GM11168 (cell line): Measurements from ENCODE around the gene SLC6A18.

ENCODE experiments used
- in situ Hi-C: fragments of 300-500 bp; cut with MboI; formaldehyde crosslinking; loops from one replicate; pipeline ENCODE4 v1.12.0; 2022; ENCODE audit warnings: low sequenced_read_pairs; ENCODE audit not compliant: unreplicated experiment

The SLC6A18 gene

DNA sequence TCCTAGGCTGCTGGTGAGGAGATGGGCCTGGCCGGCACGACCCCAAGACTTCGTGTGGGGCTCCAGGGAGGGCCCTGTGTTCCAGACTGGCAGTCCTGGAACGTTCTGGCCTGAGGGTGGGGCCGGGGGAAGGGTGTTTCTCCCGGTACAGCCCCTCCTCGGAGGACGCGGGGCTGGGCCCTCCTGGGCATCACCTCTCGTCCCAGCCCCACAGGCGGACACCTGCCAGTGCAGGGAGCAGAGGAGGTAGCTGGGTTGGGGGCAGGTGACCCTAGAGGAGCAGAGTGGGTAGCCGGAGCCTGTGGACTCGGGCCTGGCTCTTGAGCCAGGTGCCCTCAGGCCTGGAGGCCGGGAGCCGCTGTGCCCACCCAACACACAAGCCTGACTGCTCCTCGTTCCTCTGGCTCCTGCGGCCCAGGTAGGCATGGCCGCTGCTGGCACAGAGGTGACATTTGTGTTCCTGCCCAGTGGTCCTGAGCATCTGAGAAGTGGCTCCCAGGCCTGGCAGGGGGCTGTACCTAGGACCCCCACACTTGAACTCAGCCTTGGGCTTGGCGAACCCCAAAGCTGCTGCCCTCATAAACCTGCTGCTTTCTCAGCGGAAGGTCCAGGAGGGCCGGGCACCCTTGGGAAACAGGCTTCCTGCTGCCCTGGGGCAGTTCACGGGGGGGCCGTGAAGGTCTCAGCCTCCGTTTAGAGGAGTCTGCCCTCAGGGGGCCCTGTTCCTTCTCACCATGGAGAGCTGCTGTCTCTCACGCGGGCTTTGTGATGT lies 23.0 kb upstream of the SLC6A18 start:
- in situ Hi-C loops, result no loop called here

DNA sequence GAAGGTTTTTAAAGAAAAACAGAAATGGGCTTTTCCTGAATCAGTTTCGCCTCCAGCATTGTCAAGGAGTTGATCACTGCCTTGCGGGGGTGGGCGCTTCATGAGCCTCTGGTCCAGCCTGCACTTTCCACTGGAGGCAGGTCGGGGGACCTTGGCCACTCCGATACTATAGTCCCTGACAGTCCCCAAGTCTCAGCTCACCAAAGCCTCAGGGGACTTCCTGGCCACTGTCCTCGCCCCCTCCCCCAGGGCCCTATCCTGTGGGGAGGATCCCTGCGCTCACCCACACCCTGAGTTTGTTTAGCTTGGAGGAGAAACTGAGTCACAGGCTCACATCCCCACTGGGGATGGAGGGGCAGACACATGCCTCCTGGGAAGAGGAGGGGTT lies 22.4 kb upstream of the SLC6A18 start:
- in situ Hi-C loops, result no loop called here

DNA sequence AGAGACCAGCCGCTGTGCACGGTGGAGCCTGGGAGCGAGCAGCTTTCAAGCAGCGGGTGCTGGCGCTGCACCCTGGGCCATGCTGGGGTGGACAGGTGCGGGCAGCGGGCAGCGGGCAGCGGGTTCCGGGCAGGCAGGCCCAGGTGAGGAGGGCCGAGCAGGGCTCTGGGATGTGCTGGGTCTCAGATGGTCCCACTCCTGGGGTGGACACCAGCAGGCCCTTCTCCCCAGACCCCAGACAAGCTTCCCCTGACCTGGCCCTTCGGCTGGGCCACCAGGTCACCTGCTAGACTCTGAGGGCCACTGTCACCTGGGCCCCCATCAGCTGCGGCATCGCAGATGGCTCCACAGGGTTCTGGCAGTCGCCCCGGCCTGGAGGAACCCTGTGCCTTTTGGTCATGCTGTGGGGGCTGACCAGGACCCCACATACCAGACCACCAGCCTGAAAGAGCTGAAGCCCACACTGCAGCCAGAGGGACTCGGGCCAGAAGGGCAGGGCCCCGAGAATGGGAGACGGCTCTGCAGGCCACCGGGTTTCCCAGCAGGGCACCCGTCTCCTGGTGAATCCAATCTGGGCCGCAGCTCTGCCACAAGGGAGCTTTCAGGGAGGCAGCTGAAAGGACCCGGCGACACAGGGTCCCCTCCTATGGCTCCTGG lies 21.7 kb upstream of the SLC6A18 start:
- in situ Hi-C loops, result no loop called here

DNA sequence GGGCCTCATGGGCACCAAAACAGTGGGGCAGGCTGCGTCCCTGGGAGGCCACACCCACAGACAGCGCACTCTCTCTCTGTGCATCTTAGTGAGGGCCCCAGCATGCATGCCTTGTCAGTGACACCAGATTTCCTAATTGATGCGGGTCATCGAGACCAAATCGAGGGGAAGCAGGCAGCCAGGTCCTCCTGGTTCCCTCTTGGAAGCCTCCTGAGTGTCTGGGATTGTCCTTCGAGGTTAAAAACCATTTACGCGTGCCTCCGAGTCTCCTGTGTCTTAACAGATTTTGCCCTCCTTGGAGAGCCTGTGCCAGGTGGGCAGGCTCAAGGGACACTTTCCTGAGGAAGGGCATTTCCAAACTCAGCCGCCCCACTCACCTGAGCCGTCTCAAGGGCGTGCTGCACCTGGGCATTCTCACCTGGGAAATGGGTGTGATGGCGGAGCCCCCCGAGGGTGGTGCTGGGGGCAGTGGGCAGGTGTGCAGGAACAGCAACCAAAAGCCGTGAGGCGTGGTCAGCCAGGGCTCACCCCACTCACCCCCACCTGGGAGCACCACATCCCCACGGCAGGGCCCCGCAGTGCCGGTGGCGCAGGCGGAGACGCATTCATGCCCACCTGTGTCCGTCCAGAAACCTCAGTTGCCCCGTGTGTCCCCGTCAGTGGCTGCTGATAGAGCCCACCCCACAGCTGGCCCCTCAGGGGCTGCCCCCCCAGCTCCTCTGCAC lies 21.1 kb upstream of the SLC6A18 start:
- in situ Hi-C loops, result no loop called here

DNA sequence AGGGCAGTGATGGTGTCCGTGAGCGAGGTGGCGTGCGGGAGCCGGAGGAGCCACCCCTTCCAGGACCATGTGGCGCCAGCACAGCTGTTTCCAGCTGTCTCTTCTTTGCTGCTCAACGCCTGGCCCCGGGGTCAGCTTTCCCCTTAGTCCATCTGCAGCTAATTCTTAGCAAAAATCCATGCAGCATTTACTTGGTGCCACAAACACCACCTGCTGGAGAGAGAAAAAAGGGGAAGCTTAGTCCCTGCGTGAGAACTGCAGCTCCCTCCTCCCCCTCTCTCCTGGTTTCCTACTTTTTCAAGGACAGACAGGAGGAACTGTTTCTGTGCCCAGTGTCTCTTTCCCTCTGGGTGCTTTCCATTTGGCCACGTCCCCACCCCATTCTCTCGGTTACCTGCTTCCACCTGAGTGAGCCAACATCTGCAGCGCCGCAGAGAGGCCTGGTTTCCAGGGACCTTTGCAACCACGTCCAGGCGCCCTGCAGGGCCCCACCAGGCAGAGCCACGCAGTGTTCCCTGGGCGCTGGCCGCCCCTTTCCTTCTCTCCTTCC lies 20.4 kb upstream of the SLC6A18 start:
- in situ Hi-C loops, result no loop called here

DNA sequence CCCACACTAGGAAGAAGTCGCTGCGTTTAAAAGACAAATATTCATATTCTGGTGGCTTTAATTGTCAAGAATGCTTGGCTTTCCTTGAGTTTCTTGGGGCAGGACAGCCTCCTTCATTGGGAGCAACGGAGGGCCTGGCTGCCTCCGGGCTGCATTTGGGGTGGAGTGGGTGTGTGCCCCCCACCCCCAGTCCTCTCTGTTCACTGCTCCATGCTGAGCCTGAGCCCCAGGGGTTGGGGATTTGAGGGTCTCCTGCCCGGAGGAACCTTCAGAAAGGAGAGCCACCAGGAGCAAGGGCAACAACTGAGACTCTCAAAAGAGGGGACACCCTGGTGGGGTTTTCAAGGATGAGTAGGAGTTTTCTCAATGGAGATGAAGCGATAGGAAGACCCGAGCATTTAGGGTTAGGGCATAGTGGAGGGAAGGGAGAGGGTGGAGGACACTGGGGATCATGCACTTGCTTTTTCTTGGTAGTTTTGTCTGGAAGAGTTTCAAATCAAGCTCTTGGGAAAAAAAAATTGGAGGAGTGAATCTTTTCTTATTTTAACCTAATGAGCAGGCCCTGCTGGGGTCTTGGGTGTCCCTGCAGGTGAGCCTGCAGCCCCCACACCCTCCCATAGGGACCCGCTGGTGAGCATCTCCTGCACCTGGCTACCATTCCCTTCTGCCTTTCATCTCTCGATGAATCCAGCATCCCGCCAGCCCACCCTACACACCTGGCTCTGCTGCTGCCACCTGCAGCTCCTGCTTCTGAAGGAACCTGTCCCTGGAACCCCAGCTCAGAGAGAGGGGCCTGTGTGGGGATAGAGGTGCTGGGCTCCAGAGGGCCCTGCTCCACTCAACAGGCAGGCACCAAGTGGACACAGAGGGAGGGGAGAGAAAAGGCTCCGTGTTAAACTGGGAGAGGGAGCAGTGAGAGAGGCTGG lies 19.7 kb upstream of the SLC6A18 start:
- in situ Hi-C loops, result no loop called here

DNA sequence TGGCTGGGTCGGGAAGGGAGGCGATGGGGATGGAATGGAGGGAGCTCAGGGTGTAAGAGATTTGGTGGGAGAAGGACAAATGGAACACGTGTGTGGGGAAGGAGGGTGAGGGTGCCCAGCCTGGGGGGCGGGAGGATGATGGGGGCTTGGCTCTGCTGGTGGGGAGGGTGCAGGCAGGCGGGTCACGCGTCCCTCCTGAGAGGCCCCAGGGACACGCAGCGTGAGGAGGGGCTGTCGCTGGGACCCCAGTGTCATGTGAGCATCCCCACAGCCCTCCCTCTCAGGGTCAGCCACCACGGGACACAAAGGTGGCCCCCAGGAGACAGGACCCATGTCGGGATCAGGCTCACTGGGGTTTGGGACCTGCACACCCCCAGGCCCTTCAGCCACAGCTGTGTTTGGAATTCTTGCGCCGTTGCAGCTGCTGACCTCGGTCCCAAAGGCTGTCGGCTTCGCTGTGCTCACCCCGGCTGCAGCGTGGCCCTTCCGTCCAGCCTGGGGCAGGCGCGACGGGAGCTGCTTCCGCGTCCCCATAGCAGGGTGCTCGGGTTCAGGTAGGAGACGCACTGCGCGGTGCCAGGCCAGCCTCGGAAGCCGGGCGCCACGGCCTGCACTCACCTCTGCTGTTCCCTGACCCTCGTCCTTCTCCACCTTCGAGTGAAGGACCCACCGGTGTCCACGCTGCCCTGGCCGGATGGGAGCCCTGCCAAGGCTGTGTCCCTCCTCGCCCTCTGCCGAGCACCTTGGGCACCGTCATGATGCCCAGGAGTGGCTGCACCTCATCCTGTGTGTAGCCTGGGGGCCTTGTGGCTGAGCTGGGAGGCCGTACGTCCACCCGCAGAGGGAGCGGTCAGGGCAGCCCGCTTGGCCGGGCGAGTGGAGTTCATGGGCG lies 18.4 kb upstream of the SLC6A18 start:
- in situ Hi-C loops, result no loop called here

DNA sequence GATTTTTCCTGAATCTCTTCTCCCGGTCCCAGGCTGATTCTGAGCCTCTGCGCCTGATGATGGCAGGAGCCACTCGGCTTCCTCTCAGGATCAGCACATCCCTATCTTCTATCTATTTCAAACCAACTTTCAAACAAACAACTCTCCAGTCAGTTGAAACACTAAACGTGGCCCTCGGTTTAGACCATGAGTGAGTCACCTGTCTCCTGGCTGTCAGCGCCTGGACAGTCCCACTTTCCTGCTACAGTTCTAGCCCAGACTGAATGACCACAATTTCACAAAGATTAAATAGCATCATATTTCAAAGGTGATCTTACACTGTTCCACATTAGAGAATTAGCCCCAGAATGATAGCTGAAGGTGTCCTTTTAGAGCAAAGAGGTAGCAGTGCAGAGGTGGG lies 17.6 kb upstream of the SLC6A18 start:
- in situ Hi-C loops, result no loop called here

DNA sequence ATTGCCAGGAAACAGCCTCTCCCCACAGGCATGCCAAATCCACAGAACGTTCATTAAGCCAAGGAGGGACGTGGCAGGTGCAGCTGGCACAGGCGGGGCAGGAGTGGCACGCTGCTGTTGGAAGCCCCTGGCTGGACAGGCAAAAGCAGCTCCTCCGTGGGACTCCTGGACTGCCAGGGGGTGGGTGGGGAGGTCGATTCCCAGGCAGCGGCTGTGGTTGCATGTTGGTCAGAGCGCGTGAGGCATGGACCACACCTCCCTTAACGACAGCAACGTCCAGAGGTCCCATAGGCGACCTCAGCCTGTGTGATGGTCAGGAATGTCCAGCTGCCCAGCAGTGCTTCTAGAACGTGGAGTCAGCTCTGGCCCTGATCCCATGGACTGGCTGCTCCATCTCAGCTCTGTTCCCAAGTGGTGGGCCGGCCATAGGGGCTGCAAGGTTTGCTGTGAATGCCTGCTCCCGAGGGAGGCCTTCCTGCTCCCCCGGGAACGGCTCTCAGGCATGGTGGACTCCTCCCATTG lies 16.9 kb upstream of the SLC6A18 start:
- in situ Hi-C loops, result no loop called here

DNA sequence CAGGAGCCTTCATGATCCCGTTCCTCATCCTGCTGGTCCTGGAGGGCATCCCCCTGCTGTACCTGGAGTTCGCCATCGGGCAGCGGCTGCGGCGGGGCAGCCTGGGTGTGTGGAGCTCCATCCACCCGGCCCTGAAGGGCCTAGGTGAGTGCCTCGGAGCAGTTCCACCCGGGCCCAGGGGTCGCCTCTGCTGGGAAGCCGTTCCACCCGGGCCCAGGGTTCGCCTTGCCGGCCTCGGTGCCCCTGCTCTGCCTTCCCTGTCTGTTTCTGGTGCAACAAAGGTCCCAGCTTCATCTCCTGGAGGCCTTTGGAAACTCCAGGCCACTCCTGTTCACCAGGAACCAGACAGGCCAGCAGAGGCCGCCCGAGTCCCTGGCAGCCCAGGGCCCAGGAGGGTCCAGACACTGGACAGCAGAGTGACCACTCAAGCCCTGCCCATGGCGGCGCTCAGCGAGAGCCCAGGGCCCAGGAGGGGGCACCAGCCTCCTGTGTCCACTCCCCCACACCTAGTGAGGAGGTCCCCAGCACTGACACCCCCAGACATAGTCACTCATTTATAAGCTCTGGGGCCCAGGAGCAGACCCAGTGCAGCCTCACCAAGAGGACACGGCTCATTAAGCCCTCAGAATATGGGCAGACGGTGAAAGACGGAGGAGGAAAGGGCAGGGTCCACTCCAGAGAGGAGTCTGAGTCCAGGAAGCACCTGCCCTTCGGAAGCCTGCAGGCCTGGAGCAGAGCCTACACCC lies 16.3 kb upstream of the SLC6A18 start:
- in situ Hi-C loops, result no loop called here

DNA sequence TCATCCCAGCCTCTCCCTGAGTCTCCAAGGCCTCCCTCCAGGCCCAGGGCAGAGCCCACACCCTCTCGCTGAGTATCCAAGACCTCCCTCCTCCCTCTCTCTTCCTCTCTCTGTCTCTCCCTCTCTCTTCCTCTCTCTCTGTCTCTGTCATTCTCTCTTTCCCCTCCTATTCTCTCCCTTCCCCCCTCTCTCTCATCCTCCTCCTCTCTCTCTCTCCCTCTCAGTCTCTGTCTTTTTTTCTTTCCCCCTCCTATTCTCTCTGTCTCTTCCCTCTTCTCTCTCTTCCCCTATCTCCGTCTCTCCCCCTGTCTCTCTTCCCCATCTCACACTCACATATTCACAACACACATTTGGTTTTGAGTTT lies 15.7 kb upstream of the SLC6A18 start:
- in situ Hi-C loops, result no loop called here

DNA sequence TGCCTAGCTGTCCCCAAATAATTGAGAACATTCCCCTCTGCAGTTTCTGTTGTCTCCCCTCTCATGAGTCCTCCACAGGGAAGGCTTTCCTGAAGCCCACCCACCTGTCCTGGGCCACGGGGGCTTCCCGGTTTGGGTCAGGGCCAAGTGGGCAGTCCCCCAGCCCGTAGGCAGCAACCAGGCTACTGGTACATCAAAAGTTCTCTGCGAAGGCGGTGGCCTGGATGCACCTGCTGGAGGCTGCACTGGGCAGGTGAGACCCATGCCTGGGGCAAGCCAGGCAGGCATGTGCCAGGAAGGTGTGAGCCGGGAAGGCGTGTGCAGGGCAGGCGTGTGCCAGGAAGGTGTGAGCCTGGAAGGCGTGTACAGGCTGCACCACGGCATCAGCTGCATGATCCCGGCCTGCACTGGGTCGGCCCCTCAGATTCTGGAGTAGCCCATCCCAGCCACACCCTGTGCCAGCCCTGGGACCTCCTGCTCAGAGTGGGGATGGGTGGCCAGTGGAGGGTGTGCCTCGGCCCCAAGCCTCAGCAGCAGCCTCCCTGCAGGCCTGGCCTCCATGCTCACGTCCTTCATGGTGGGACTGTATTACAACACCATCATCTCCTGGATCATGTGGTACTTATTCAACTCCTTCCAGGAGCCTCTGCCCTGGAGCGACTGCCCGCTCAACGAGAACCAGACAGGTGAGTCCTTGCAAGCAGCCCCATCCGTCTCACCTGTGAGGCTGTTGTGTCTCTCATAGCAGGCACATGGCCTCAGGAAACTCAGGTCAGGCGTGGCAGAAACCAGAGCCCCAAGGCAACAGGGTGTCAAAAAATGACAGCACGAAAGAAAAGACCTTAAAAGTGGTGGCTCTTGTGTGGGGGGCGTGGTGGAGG lies 15.0 kb upstream of the SLC6A18 start:
- in situ Hi-C loops, result no loop called here

DNA sequence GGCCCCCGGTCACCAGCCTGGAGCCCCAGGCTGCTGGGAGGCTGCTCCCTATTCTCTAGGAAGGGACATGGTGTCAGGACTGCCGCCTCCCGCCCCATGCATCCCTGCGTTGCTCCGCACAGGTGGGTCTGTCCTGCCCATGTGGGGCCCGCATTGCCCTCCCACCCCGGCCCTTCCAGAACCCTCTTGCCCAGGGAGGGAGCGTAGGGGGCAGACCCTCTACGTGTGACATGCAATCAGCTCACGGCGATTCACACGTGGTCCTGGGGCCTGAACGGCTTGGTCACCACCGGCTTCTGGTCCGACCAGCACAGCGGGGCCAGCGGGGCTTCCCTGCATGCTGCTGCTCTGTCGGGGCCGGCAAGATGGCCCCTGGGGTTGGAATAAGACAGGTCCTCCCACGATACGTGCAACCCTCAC lies 14.3 kb upstream of the SLC6A18 start:
- in situ Hi-C loops, result no loop called here

DNA sequence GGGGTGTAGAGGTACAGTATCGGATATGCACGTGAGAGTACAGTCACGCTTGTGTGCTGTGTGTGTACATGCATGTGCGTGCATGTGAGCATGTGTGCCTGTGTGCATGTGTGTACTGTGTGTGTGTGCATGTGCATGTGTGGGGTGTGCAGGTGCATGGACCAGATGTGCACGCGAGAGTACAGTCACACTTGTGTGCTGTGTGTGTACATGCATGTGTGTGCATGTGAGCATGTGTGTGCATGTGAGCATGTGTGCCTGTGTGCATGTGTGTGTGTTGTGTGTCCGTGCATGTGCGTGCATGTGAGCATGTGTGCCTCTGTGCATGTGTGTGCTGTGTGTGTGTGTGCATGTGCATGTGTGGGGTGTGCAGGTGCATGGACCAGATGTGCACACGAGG lies 13.5 kb upstream of the SLC6A18 start:
- in situ Hi-C loops, result no loop called here

DNA sequence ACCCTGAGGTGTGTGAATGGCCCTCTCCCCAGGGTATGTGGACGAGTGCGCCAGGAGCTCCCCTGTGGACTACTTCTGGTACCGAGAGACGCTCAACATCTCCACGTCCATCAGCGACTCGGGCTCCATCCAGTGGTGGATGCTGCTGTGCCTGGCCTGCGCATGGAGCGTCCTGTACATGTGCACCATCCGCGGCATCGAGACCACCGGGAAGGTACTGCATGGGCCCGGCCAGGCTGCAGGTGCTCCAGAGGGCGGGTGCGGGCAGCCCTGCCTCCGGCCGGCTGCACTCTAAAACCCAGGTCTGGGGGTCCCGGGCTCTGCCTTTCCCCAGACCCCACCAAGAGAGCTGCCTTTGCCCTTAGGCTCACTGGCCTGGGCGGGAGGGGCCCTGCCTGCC lies 12.9 kb upstream of the SLC6A18 start:
- in situ Hi-C loops, result no loop called here

DNA sequence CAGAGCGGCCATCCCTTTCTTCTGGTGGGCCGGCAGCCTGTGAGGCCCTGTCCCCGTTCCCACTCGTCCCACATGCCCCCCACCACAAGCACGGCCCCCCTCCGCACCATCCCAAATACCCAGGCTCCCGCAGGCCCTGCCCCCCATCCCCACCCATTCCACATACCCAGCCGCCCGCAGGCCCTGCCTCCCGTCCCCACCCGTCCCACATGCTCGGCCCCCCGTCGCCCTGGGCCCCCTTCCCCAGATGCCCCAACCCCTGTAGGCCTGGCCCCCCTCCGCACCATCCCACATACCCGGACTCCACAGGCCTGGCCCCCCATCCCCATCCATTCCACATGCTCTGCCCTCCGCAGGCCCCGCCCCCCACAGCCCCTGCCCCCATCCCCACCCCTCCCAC lies 12.3 kb upstream of the SLC6A18 start:
- in situ Hi-C loops, result no loop called here

DNA sequence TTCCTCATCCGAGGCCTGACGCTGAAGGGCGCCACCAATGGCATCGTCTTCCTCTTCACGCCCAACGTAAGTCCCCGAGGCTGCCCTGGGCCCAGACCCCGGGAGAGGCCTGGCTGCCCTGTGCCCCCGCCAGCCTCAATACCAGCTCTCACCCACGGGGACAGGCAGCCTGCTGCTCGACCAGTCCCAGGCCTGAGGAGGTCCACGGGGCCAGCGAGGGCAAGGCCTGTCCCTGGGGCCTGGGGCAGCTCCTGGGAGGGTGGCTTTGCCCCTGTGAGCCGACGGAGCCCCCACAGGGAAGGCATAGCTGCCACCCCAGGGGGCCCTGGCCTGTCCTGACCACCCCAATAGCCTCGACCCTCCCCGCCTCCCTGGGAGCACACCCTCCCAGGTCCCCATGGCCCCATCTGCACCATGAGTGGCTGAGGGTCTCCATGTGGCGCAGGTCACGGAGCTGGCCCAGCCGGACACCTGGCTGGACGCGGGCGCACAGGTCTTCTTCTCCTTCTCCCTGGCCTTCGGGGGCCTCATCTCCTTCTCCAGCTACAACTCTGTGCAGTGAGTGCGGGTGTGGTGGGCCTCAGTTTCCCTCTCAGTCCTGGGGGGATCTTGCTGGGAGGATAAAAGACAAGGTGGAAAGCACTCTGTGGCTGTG lies 11.5 kb upstream of the SLC6A18 start:
- in situ Hi-C loops, result no loop called here
